ENCODE measurements around the gene EYS. TPM values are rescaled to one million over a fixed set of nuclear protein-coding genes. Genes with fewer than 3 reads are reported as not detected.

The EYS gene
- total RNA-seq, 1 donor from 2014 or later: not detected

DNA sequence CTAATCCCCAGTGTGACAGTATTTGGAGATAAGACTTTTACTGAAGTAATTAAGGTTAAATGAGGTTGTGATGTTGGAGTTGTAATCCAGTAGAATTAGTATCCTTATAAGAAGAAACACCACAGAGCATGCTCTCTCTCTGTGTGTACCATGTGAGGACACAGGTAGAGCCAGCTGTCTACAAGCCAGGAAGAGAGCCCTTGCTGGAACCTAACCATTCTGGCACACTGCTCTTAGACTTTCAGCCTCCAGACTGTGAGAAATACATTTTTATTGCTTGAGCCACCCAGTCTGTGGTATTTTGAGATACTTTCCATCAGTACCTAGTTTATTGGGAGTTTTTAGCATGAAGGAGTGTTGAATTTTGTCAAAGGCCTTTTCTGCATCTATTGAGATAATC, 1961.2 kb downstream of the EYS start:
- Mint-ChIP-seq H3K4me1 (ENCODE audit: unreplicated experiment) (peaks cover 10% of the 10 kb centered on the region), H3K9me3 (ENCODE audit: unreplicated experiment) (peaks cover 5% of the 10 kb centered on the region), H3K27ac (ENCODE audit: unreplicated experiment) (no peak overlapping the region), H3K36me3 (ENCODE audit: low read depth, unreplicated experiment) (no peaks in the 10 kb centered on the region), H3K4me3 (ENCODE audit: unreplicated experiment) (no peak overlapping the region), H3K27me3 (ENCODE audit: unreplicated experiment) (no peaks in the 10 kb centered on the region)
- TF ChIP-seq, protein P1, sequence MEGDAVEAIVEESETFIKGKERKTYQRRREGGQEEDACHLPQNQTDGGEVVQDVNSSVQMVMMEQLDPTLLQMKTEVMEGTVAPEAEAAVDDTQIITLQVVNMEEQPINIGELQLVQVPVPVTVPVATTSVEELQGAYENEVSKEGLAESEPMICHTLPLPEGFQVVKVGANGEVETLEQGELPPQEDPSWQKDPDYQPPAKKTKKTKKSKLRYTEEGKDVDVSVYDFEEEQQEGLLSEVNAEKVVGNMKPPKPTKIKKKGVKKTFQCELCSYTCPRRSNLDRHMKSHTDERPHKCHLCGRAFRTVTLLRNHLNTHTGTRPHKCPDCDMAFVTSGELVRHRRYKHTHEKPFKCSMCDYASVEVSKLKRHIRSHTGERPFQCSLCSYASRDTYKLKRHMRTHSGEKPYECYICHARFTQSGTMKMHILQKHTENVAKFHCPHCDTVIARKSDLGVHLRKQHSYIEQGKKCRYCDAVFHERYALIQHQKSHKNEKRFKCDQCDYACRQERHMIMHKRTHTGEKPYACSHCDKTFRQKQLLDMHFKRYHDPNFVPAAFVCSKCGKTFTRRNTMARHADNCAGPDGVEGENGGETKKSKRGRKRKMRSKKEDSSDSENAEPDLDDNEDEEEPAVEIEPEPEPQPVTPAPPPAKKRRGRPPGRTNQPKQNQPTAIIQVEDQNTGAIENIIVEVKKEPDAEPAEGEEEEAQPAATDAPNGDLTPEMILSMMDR (IDR thresholded peaks at IDR 0.05; ENCODE audit: unreplicated experiment): no peak
- no peak for DNase-seq (ENCODE audit: low spot score)

DNA sequence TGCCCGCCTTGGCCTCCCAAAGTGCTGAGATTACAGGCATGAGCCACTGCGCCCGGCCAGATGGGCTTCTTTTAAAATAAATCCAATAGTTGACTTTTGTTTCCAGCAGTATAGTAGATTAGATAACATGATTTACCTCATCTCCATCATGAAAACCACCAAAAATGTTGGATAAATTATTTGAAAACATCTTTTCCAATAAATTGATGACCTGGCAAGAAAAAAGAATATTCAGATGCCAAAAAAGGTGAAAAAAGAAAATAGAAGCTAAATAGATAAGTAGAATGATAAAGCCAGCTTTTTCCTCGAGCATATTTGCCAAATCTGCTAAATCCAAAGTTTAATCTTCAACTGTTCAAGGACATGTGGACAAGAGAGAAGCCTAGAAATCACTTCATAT, 1962.2 kb downstream of the EYS start:
- Mint-ChIP-seq H3K36me3 (ENCODE audit: low read depth, unreplicated experiment) (no peaks in the 10 kb centered on the region), H3K27me3 (ENCODE audit: unreplicated experiment) (no peaks in the 10 kb centered on the region), H3K4me1 (ENCODE audit: unreplicated experiment) (peaks cover 10% of the 10 kb centered on the region), H3K4me3 (ENCODE audit: unreplicated experiment) (no peak overlapping the region), H3K27ac (ENCODE audit: unreplicated experiment) (no peak overlapping the region), H3K9me3 (ENCODE audit: unreplicated experiment) (peaks cover 5% of the 10 kb centered on the region)
- DNase-seq (ENCODE audit: low spot score): no peak
- TF ChIP-seq, protein P1 (IDR thresholded peaks at IDR 0.05; ENCODE audit: unreplicated experiment): no peak

DNA sequence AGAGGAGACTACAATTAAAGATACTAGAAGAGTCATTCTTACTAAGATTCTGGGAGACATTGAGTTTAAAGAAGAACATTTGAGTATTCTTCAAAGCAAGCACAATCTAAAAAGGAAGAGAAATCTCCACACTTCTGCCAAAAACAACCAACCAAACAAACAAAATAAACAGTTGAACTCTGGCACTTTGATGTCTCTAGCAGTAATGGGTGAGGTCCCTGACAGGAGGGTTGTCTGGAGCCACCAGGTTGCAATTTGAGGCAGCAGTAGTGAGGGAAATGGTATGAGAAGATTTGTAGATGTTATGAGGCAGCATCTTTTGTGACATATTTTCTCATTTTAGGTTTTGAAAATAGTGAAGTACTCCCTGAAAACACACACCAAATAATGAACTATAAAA, 1963.3 kb downstream of the EYS start:
- Mint-ChIP-seq H3K4me1 (ENCODE audit: unreplicated experiment) (peaks cover 3% of the 10 kb centered on the region), H3K36me3 (ENCODE audit: low read depth, unreplicated experiment) (no peaks in the 10 kb centered on the region), H3K27me3 (ENCODE audit: unreplicated experiment) (no peaks in the 10 kb centered on the region), H3K9me3 (ENCODE audit: unreplicated experiment) (peaks cover 5% of the 10 kb centered on the region), H3K27ac (ENCODE audit: unreplicated experiment) (no peak overlapping the region), H3K4me3 (ENCODE audit: unreplicated experiment) (no peak overlapping the region)
- TF ChIP-seq, protein P1 (IDR thresholded peaks at IDR 0.05; ENCODE audit: unreplicated experiment): no peak
- DNase-seq (ENCODE audit: low spot score): no peak

DNA sequence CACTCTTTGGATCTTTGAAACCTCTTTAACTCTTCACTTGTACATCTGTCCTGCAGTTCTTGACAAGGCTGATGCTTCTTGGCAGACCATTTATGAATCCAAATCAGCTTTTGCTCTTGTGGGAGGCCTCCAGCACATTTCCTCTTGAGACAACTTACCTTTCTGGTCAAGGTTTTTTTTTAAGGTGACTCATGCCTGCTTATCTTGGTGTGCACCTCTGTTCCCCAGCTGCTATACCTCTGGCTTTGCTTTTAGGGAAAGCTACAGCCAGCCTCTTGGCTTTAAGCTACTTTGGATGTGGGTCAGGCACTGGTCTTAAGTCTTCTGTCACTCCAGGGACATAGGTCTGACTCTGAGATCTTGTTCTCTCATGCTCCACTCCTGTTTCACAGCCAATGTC, 1965.0 kb downstream of the EYS start:
- Mint-ChIP-seq H3K4me1 (ENCODE audit: unreplicated experiment) (peaks cover 3% of the 10 kb centered on the region), H3K36me3 (ENCODE audit: low read depth, unreplicated experiment) (no peaks in the 10 kb centered on the region), H3K4me3 (ENCODE audit: unreplicated experiment) (no peak overlapping the region), H3K27me3 (ENCODE audit: unreplicated experiment) (no peaks in the 10 kb centered on the region), H3K27ac (ENCODE audit: unreplicated experiment) (no peak overlapping the region), H3K9me3 (ENCODE audit: unreplicated experiment) (peaks cover 5% of the 10 kb centered on the region)
- TF ChIP-seq, protein P1 (IDR thresholded peaks at IDR 0.05; ENCODE audit: unreplicated experiment): no peak
- DNase-seq (ENCODE audit: low spot score): no peak

DNA sequence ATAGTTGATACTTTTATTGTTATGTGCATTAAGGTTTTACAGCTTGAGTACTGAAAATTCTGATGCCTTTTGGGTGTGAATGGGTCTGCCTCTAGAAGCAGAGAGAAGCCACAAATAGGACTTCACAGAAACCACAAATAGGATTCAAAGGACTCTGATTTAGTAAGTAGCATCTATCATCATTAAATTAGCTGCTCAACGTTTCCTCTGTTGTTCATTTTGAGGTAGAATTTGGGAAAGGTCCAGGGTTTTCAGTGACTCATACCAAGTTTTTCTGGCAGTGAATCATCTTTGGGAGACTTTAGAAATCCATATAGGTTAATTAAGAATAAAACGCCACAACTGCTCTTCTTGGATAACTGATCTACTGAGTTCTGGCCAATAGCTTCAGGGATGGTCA, 1966.3 kb downstream of the EYS start:
- TF ChIP-seq, protein P1 (IDR thresholded peaks at IDR 0.05; ENCODE audit: unreplicated experiment): no peak
- Mint-ChIP-seq H3K36me3 (ENCODE audit: low read depth, unreplicated experiment) (no peaks in the 10 kb centered on the region), H3K9me3 (ENCODE audit: unreplicated experiment) (no peaks in the 10 kb centered on the region), H3K27ac (ENCODE audit: unreplicated experiment) (no peak overlapping the region), H3K27me3 (ENCODE audit: unreplicated experiment) (no peaks in the 10 kb centered on the region), H3K4me1 (ENCODE audit: unreplicated experiment) (peaks cover 3% of the 10 kb centered on the region), H3K4me3 (ENCODE audit: unreplicated experiment) (no peak overlapping the region)
- no peak for DNase-seq (ENCODE audit: low spot score)

Data from endothelial cell (in vitro differentiated cells).